HG03175 (cell line): ENCODE data around the gene GNB5.

Source experiments
- ATAC-seq: cut with Tn5 transposase; IDR thresholded peaks from one replicate; pipeline ENCODE4 v1.9.1; 2021; ENCODE audit warnings: mild to moderate bottlenecking, moderate library complexity; ENCODE audit not compliant: unreplicated experiment

GNB5 gene

GRCh38 chr15:52208306-52208946 is 17.2 kb upstream of the GNB5 start:
- peak; percentile 93 for ATAC-seq

GRCh38 chr15:52207191-52207590 is 16.0 kb upstream of the GNB5 start:
- no peak for ATAC-seq

- ATAC-seq: no peak
Measured at GRCh38 chr15:52206446-52206845, 15.3 kb upstream of the GNB5 start.

- no peak for ATAC-seq
Measured at GRCh38 chr15:52204657-52205056, 13.5 kb upstream of the GNB5 start.

- ATAC-seq: no peak
Measured at GRCh38 chr15:52200831-52201365, 9.7 kb upstream of the GNB5 start.

GRCh38 chr15:52199271-52199670 is 8.1 kb upstream of the GNB5 start:
- no peak for ATAC-seq

GRCh38 chr15:52196891-52197290 is 5.7 kb upstream of the GNB5 start:
- no peak for ATAC-seq

GRCh38 chr15:52193791-52194190 is 2.6 kb upstream of the GNB5 start:
- no peak for ATAC-seq

GRCh38 chr15:52193321-52193720 is 2.1 kb upstream of the GNB5 start:
- no peak for ATAC-seq

- no peak for ATAC-seq
Measured at GRCh38 chr15:52186651-52187486, 4.3 kb downstream of the GNB5 start.

- ATAC-seq: no peak
Measured at GRCh38 chr15:52185151-52185561, 6.0 kb downstream of the GNB5 start.

- no peak for ATAC-seq
Measured at GRCh38 chr15:52184721-52185120, 6.5 kb downstream of the GNB5 start.

GRCh38 chr15:52183562-52184173 is 7.5 kb downstream of the GNB5 start:
- ATAC-seq: no peak

- no peak for ATAC-seq
Measured at GRCh38 chr15:52181938-52182780, 9.0 kb downstream of the GNB5 start.

- ATAC-seq: no peak
Measured at GRCh38 chr15:52180851-52181450, 10.2 kb downstream of the GNB5 start.

- peak; percentile 39 for ATAC-seq
Measured at GRCh38 chr15:52180196-52180835, 10.9 kb downstream of the GNB5 start.

GRCh38 chr15:52179278-52180195 is 11.7 kb downstream of the GNB5 start:
- peak; percentile 81 for ATAC-seq

GRCh38 chr15:52178765-52179164 is 12.4 kb downstream of the GNB5 start:
- no peak for ATAC-seq

GRCh38 chr15:52172869-52173268 is 18.3 kb downstream of the GNB5 start:
- no peak for ATAC-seq
